ENCODE data around the gene GRWD1. TPM values are rescaled to one million over a fixed set of nuclear protein-coding genes. Genes with fewer than 3 reads are reported as not detected.

The GRWD1 gene
- total RNA-seq, 1 donor, result 15.2 TPM

- Histone ChIP-seq H3K9me3 (ENCODE audit: low read depth, low read length) (no peaks in the 10 kb centered on the region), H3K4me3 (ENCODE audit: low read length) (no peak overlapping the region), H3K27me3 (ENCODE audit: insufficient read depth, low read length) (peaks cover 7% of the 10 kb centered on the region), H3K4me1 (ENCODE audit: insufficient read depth, low read length) (peaks cover 24% of the 10 kb centered on the region)
Measured at GRCh38 chr19:48415806-48416221, 30.0 kb upstream of the GRWD1 start.

- Histone ChIP-seq H3K27me3 (ENCODE audit: insufficient read depth, low read length) (peaks cover 7% of the 10 kb centered on the region), H3K4me3 (ENCODE audit: low read length) (no peak overlapping the region), H3K9me3 (ENCODE audit: low read depth, low read length) (no peaks in the 10 kb centered on the region), H3K4me1 (ENCODE audit: insufficient read depth, low read length) (peaks cover 24% of the 10 kb centered on the region)
Measured at GRCh38 chr19:48417421-48417820, 28.4 kb upstream of the GRWD1 start.

DNA sequence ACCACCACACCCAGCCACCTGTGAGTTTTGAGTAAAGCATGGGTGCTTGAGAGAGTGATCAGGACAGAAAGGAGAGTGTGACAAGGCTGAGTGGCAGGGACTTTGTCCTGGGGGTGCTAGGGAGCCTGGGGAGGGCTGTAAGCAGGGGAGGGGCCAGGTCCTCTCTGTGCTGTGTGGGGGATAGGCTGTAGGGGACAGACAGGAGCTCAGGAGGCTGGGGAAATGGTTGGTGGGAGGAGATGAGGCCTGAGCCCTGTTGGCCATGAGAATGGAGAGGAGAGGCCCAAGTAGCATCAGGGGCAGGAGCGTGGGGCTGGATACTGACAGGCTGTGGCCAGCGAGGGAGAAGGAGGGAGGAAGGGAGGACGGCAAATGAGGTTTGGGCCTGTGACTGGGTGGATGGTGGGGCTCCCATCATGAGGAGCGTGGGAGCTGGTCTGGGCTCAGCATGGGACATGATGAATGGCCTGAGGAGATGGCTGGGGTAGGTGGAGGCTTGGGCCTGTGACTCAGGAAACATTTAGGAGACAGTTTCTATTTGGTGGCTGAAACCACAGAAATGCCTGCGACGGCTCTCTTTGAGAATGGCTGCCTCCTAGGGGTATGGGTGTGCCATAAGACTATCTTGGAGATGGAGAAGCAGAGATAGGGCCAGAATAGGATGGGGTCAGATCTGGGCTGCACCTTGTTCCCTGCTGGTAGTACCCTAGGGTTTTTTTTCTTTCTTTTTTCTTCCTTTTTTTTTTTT is 27.3 kb upstream of the GRWD1 start:
- no peaks in the 10 kb centered on the region for H3K9me3 ChIP-seq (ENCODE audit: low read depth, low read length)
- no peak overlapping the region for H3K4me3 ChIP-seq (ENCODE audit: low read length)
- peaks cover 7% of the 10 kb centered on the region for H3K27me3 ChIP-seq (ENCODE audit: insufficient read depth, low read length)
- H3K4me1 ChIP-seq (ENCODE audit: insufficient read depth, low read length), result peaks cover 24% of the 10 kb centered on the region

DNA sequence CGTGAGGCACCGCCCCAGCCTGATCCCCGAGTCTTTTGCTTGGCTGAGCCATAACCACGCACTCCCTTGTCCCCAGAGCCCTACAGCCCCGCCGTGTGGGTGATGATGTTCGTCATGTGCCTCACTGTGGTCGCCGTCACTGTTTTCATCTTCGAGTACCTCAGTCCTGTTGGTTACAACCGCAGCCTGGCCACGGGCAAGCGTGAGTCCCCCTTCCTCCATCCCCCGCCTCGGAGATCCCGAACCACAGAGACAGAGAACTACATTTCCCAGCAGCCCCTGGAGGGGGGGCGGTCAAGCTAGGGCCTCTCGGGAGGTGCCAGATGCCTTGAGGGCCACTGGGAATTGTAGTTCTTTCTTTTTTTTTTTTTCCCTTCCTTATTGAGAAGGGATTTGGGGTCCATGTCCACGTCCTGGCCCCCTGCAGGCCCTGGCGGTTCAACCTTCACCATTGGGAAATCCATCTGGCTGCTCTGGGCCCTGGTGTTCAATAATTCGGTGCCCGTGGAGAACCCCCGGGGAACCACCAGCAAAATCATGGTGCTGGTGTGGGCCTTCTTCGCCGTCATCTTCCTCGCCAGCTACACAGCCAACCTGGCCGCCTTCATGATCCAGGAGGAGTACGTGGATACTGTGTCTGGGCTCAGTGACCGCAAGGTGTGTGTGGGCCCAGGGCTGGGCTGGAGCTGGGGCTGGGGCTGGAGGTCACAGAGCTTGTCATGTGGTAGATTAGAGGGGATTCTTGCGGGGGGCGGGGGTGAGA is 26.4 kb upstream of the GRWD1 start:
- H3K4me1 ChIP-seq (ENCODE audit: insufficient read depth, low read length), result peaks cover 24% of the 10 kb centered on the region
- peaks cover 5% of the 10 kb centered on the region for H3K27me3 ChIP-seq (ENCODE audit: insufficient read depth, low read length)
- H3K9me3 ChIP-seq (ENCODE audit: low read depth, low read length), result no peaks in the 10 kb centered on the region
- no peak overlapping the region for H3K4me3 ChIP-seq (ENCODE audit: low read length)

DNA sequence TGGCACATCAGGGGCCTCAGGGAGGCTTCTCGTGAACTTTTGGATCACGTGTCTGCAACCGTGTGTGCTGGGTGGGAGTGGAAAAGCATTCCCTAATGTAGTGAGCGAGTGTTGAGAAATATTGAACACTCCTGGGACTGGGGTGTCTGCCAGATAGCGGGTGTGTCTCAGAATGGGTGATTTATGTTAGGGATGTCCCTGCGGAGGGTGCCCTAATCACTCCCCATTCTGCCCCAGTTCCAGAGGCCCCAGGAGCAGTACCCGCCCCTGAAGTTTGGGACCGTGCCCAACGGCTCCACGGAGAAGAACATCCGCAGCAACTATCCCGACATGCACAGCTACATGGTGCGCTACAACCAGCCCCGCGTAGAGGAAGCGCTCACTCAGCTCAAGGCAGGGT is 24.2 kb upstream of the GRWD1 start:
- no peaks in the 10 kb centered on the region for H3K9me3 ChIP-seq (ENCODE audit: low read depth, low read length)
- H3K27me3 ChIP-seq (ENCODE audit: insufficient read depth, low read length), result no peaks in the 10 kb centered on the region
- peaks cover 16% of the 10 kb centered on the region for H3K4me1 ChIP-seq (ENCODE audit: insufficient read depth, low read length)
- H3K4me3 ChIP-seq (ENCODE audit: low read length), result no peak overlapping the region

- H3K4me1 ChIP-seq (ENCODE audit: insufficient read depth, low read length), result peaks cover 6% of the 10 kb centered on the region
- no peaks in the 10 kb centered on the region for H3K9me3 ChIP-seq (ENCODE audit: low read depth, low read length)
- H3K27me3 ChIP-seq (ENCODE audit: insufficient read depth, low read length), result no peaks in the 10 kb centered on the region
- H3K4me3 ChIP-seq (ENCODE audit: low read length), result no peak overlapping the region
Measured at GRCh38 chr19:48424694-48425219, 21.0 kb upstream of the GRWD1 start.

- Histone ChIP-seq H3K9me3 (ENCODE audit: low read depth, low read length) (no peaks in the 10 kb centered on the region), H3K27me3 (ENCODE audit: insufficient read depth, low read length) (no peaks in the 10 kb centered on the region), H3K4me3 (ENCODE audit: low read length) (no peak overlapping the region), H3K4me1 (ENCODE audit: insufficient read depth, low read length) (peaks cover 6% of the 10 kb centered on the region)
Measured at GRCh38 chr19:48428670-48429069, 17.1 kb upstream of the GRWD1 start.

- Histone ChIP-seq H3K4me1 (ENCODE audit: insufficient read depth, low read length) (no peaks in the 10 kb centered on the region), H3K27me3 (ENCODE audit: insufficient read depth, low read length) (no peaks in the 10 kb centered on the region), H3K9me3 (ENCODE audit: low read depth, low read length) (no peaks in the 10 kb centered on the region), H3K4me3 (ENCODE audit: low read length) (no peak overlapping the region)
Measured at GRCh38 chr19:48433337-48433736, 12.4 kb upstream of the GRWD1 start.

DNA sequence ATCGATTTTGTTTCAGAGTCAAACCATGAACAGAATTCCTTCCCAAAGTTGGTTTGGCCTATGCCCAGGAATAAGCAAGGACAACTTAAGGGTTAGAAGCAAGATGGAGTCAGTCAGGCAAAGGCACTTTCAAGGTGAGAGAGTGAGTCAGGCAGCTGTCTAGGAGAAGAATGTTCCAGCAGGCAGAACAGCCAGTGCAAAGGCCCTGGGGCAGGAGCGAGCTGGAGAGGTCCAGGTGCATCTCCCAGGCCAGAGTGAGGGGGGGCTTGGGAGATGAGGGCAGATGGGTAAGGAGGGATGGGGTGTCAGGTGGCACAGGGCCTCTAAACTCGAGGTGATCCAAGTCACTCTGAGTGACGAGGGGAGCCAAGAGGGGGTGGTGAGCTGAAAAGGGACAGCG is 9.2 kb upstream of the GRWD1 start:
- Histone ChIP-seq H3K9me3 (ENCODE audit: low read depth, low read length) (no peaks in the 10 kb centered on the region), H3K4me1 (ENCODE audit: insufficient read depth, low read length) (no peaks in the 10 kb centered on the region), H3K27me3 (ENCODE audit: insufficient read depth, low read length) (peaks cover 4% of the 10 kb centered on the region), H3K4me3 (ENCODE audit: low read length) (no peak overlapping the region)

- Histone ChIP-seq H3K4me3 (ENCODE audit: low read length) (no peak overlapping the region), H3K9me3 (ENCODE audit: low read depth, low read length) (no peaks in the 10 kb centered on the region), H3K4me1 (ENCODE audit: insufficient read depth, low read length) (peaks cover 25% of the 10 kb centered on the region), H3K27me3 (ENCODE audit: insufficient read depth, low read length) (peaks cover 25% of the 10 kb centered on the region)
Measured at GRCh38 chr19:48441360-48442050, 4.3 kb upstream of the GRWD1 start.

- Histone ChIP-seq H3K9me3 (ENCODE audit: low read depth, low read length) (no peaks in the 10 kb centered on the region), H3K4me3 (ENCODE audit: low read length) (no peak overlapping the region), H3K27me3 (ENCODE audit: insufficient read depth, low read length) (peaks cover 25% of the 10 kb centered on the region), H3K4me1 (ENCODE audit: insufficient read depth, low read length) (peaks cover 30% of the 10 kb centered on the region)
Measured at GRCh38 chr19:48442116-48443035, 3.4 kb upstream of the GRWD1 start.

GRCh38 chr19:48443256-48443655 is 2.5 kb upstream of the GRWD1 start:
- Histone ChIP-seq H3K4me1 (ENCODE audit: insufficient read depth, low read length) (peaks cover 30% of the 10 kb centered on the region), H3K4me3 (ENCODE audit: low read length) (no peak overlapping the region), H3K27me3 (ENCODE audit: insufficient read depth, low read length) (peaks cover 25% of the 10 kb centered on the region), H3K9me3 (ENCODE audit: low read depth, low read length) (no peaks in the 10 kb centered on the region)

DNA sequence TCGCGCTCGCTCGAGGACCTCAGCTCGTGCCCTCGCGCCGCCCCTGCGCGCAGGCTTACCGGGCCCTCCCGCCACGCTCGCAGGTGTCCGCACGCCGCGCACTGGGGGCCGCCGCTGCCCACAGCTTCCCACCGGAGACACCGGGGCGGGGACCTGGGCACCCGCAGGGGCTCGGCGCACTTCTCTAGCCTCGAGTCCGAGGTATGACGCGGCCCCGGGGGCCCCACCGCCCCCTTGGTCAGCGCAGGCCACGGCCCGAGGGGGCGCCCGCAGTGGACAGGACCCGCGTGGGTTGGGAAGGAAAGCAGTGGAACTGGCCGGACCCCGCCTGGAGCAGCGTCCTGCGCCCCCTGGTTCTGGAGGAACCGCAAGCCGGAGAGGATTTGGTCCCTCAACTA is 2.1 kb upstream of the GRWD1 start:
- Histone ChIP-seq H3K4me1 (ENCODE audit: insufficient read depth, low read length) (peaks cover 30% of the 10 kb centered on the region), H3K27me3 (ENCODE audit: insufficient read depth, low read length) (peaks cover 25% of the 10 kb centered on the region), H3K9me3 (ENCODE audit: low read depth, low read length) (no peaks in the 10 kb centered on the region), H3K4me3 (ENCODE audit: low read length) (no peak overlapping the region)

GRCh38 chr19:48444129-48444935 is 1.5 kb upstream of the GRWD1 start:
- H3K4me1 ChIP-seq (ENCODE audit: insufficient read depth, low read length), result peaks cover 30% of the 10 kb centered on the region
- H3K4me3 ChIP-seq (ENCODE audit: low read length), result no peak overlapping the region
- no peaks in the 10 kb centered on the region for H3K9me3 ChIP-seq (ENCODE audit: low read depth, low read length)
- peaks cover 25% of the 10 kb centered on the region for H3K27me3 ChIP-seq (ENCODE audit: insufficient read depth, low read length)
